Uterus (tissue), 2 donors: ENCODE data around the gene PAK1.

Experiments used
- POLR2A ChIP-seq, 2 donors: fragments of 450-650 bp; IDR thresholded peaks; one replicate each; pipeline ENCODE4 v1.6.1; 2016; ENCODE audit warnings: antibody characterized with exemption in 2 of 2, mild to moderate bottlenecking in 1 of 2, moderate library complexity in 1 of 2
- TF ChIP-seq, protein P1 (sequence below), 4 experiments: fragments of 200-600 bp in 2 of 4; fragments of 450-650 bp in 2 of 4; sonication (generic) in 2 of 4; IDR thresholded peaks; one replicate each; pipeline ENCODE4 v1.5.1; 2016 to 2019; ENCODE audit warnings: antibody characterized with exemption in 4 of 4, mild to moderate bottlenecking in 2 of 4, moderate library complexity in 1 of 4

DNA sequence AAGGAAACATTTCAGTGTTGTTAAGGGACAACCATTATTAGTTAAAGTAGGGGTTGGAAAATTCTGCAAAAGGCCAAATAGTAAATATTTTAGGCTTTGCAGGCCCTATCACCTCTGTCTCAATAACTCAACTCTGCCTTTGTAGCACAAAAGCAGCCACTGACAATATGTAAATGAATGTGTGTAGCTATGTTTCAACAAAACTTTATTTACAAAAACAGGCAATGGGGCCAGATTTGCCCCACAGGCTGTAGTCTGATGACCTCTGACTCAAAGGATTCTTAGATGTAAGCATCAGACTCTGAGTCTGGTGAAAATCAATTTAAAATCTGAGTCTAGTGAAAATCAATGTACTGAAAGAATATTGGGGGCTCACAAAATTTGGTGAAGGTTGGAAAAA is 50.3 kb downstream of the PAK1 start:
- TF ChIP-seq, protein P1, sequence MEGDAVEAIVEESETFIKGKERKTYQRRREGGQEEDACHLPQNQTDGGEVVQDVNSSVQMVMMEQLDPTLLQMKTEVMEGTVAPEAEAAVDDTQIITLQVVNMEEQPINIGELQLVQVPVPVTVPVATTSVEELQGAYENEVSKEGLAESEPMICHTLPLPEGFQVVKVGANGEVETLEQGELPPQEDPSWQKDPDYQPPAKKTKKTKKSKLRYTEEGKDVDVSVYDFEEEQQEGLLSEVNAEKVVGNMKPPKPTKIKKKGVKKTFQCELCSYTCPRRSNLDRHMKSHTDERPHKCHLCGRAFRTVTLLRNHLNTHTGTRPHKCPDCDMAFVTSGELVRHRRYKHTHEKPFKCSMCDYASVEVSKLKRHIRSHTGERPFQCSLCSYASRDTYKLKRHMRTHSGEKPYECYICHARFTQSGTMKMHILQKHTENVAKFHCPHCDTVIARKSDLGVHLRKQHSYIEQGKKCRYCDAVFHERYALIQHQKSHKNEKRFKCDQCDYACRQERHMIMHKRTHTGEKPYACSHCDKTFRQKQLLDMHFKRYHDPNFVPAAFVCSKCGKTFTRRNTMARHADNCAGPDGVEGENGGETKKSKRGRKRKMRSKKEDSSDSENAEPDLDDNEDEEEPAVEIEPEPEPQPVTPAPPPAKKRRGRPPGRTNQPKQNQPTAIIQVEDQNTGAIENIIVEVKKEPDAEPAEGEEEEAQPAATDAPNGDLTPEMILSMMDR (IDR thresholded peaks at IDR 0.05) = no peak
- no peak for TF ChIP-seq POLR2A (IDR thresholded peaks at IDR 0.05)
